HG03025 (cell line): ENCODE data around the gene ARHGEF26.

Experiments
- ATAC-seq: cut with Tn5 transposase; IDR thresholded peaks from one replicate; pipeline ENCODE4 v1.9.1; 2021; ENCODE audit warnings: mild to moderate bottlenecking, moderate library complexity; ENCODE audit not compliant: unreplicated experiment, low FRiP score

Gene ARHGEF26

DNA sequence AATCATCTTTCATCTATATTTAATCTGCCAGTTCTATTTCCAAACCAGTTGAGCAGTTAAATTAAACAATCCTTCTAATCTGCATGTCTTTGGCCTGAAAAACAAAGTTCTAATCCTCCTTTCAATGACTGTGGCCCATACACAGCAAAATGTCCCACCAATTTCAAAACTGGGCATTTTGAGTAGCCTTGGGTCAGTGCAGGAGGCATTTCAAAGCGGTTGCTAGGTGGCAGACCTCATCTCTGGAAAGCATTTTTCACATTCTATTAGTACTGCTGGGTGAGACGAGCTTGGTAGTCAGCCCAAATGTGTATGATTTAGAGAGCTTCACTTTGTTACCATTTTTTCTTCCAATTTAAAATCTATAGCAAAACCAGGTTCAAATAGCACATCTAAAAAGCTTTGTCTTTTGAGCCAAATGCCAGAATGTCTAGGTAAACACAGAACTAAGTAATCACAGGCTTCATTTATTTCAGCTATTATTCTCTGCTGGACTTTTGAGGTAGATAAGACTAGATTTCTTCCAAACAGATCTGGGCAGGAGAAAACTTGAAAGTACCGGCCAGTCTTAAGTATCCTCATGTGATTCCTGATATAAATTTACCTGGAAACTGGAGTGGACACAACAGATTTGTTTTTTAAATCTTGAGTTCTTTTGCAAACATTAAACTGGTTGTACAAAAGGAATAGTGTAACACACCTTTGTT lies 8.9 kb upstream of the ARHGEF26 start:
- ATAC-seq = no peak

DNA sequence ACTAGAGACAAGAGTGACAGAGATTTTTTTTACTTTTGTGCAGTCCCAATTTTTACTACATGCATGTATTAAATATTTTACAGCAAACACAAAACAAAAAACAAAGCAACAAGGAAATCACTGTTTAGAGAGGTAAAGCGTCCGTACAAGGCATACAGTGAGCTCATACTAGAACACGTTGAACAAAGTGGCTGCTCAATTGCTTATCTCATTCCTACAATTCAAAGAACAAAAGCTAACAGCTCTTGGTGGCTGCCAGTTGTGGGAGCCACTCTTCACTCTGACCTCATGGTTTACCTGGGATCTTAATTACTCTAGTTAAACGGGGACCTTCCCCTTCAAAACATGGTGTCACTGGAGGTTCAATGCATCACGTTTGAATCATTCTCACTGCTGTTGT lies 7.6 kb upstream of the ARHGEF26 start:
- ATAC-seq = no peak

DNA sequence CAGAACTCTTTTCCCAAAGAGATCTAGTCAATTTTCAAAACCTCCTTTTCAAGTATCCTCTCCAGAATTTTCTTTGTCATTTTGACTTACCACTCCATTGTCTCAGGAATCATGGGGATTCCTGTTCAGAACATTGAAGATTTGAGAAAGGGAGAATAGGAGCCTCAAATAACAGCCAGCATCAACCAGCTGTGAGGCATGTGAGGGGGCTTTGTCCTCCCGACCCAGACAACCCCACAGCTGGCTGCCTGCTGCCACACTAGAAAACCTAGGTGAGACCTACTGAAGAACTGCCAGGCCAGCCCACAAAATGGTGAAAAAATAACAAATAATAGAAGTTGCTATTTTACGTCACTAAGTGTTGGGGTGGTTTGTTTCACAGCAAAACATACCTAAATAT lies 5.9 kb upstream of the ARHGEF26 start:
- ATAC-seq = no peak

DNA sequence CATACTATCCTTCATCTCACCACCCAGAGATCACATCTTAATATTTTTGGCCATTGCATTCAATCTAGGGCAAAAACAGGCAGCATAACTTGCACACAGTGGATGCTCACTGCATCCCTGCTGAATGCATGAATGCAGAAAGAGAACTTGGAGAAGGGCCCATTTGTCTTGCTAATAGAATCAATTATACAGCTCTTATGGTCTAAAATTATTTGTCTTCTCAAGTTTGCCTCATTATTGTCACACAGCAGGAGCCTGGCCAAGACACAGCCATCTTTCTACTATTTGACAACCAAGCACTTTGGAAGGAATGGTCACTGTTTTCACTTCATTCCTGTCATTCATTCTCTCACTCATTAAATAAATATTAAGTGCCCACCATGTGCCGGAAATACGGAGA lies 1.2 kb upstream of the ARHGEF26 start:
- no peak for ATAC-seq

DNA sequence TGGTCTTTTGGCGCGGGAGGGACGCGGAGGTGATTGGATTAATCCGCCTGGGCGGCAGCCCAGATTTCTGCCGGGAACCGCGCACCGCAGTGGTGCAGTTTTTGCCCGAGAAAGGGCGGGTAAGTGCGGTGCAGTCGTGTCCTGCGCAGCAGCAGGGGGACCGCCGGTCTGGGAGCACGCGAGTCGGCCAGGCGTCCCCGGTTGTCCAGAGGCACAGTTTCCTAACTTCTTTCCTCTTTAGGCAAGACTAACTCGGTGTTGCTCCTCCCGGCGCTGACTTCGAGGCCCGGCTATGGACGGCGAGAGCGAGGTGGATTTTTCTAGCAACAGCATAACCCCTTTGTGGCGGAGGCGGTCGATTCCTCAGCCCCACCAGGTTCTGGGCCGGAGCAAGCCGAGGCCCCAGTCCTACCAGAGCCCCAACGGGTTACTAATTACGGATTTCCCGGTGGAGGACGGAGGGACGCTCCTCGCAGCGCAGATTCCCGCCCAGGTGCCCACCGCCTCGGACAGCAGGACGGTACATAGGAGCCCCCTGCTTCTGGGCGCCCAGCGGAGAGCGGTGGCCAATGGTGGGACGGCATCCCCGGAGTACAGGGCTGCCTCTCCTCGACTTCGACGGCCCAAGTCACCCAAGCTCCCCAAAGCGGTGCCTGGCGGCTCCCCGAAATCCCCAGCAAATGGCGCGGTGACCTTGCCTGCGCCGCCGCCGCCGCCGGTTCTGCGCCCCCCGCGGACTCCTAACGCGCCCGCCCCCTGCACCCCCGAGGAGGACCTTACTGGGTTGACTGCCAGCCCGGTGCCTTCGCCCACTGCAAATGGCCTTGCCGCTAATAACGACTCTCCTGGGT lies 736 bp downstream of the ARHGEF26 start:
- ATAC-seq = peak; percentile 37

DNA sequence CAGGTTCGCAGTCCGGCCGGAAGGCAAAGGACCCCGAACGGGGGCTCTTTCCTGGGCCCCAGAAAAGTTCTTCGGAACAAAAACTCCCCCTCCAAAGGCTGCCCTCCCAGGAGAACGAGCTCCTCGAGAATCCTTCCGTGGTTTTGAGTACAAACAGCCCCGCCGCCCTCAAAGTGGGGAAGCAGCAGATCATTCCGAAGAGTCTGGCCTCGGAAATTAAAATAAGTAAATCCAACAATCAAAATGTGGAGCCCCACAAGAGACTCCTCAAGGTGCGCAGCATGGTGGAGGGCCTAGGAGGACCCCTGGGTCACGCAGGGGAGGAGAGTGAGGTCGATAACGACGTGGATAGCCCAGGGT lies 1.3 kb downstream of the ARHGEF26 start:
- ATAC-seq = no peak

DNA sequence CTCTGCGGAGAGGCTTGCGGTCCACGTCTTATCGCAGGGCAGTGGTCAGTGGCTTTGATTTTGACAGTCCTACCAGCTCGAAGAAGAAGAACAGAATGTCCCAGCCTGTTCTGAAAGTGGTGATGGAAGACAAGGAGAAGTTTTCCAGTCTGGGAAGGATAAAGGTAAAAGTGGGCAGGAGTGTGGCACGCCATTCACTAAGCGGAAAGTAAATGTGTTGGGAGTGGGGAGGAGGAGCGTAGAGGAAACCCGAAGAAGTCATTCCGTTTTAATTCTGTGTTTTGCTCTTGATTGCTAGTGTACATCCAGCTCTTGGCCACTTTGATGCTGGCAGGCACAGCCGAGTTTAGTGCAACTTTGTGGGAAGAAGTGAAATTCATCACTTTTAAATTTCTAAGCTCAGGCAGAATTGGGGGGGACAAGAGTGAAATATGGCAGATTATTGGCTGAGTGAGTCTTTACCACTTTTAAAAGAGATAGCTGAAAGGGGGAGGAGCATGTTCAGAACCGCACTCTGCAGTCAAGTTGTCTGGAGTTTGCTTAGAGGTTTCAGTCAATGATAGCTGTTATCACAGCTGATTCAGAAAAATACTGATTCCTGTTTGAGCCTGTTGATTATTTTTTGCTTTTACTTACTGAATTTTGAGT lies 1.8 kb downstream of the ARHGEF26 start:
- ATAC-seq = no peak

DNA sequence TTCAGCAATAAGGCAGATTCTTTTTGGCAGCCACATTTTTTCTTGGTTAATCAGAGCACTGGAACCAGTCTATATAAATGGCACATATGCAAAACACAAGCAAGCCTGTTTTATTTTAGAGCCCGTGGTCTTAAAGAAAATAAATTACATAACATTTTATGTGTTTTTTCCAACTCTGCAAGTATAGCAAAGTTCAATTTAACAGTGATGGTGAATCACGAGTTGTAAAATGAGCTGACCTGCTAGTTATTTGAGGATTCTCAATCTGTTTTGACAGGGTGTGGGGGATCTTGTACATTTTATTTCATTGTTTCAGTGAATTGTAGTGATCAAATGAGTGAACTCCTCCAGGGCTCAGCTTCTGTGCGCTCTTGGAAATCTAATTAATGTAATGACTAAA lies 2.7 kb downstream of the ARHGEF26 start:
- no peak for ATAC-seq

DNA sequence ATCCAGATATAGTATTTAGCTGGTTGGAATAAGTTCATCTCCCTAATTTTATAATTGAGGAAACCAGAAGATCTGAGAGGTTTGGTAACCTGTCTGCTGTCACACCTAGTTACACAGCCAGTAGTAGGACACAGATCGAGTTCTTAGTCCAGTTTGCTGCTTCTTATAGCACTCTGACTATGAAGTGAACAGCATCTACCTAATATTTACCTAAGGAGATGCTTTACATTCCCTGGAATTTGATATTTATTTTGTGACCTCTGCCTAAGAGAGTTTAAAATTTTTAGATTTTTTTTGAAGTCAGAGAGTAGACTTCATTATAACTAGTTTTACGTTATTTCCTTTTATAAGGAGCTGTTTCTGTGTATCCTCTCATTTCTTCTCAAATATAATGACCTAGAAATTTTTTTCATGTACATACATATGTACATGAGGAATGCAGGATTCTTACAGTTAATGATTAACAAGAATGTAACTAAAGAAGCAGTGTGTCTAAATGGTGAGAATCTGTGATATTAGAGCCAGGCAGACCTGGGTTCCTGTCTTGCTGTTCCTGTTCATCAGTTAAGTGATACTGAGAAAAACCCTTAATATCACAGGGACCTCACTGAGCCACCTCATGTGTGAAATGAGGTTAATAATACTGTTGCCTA lies 4.3 kb downstream of the ARHGEF26 start:
- no peak for ATAC-seq

DNA sequence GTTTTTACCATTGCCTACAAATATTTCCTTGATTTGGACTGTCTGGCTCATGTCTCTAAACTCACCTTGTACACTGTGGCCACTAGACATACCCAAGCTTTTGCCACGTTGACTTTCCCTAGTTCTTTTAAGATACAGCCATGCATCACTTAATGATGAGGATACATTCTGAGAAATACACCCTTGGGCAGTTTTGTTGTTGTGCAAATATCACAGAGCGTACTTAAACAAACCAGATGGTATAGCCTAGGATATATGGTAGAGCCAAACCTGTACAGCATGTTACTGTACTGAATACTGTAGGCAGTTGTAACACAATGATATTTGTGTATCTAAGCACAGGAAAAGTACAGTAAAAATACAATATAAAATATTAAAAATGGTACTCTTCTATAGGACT lies 5.5 kb downstream of the ARHGEF26 start:
- no peak for ATAC-seq

DNA sequence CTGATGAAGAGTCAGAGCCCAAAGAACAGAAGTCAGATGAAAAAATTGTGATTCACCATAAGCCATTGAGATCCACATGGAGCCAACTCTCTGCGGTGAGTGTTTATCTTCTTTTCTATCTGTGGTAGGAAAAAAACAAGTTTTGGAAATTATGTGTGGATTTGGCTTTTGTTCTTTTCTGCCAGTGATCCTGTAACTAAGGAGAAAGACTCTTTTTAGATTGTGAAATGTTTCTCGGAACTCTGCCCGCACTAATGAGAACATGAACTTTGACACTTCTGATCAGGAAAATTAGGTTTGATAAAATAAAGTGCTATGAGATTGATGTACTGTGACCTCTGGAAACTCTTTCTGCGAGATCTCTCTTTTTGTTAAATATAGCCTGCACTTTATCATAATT lies 8.4 kb downstream of the ARHGEF26 start:
- ATAC-seq = no peak

DNA sequence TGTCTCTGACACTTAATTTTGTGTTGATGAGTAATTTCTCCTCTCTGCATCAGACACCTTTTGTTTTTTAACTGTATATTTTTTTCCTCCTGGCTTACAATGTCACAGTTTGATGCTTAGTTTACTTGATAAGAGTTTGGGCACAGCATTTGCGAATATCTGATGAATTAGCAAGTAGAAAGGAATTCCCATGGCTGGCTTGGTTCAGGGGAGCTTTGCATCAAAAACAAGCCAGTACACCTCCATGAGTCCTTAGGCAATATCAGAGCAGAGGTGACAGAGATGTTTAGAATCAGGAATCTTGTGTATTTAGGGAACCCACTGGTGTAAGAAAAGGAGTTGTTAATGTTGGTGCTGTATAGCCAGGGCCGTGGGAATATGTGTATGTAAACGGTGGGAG lies 9.3 kb downstream of the ARHGEF26 start:
- no peak for ATAC-seq

DNA sequence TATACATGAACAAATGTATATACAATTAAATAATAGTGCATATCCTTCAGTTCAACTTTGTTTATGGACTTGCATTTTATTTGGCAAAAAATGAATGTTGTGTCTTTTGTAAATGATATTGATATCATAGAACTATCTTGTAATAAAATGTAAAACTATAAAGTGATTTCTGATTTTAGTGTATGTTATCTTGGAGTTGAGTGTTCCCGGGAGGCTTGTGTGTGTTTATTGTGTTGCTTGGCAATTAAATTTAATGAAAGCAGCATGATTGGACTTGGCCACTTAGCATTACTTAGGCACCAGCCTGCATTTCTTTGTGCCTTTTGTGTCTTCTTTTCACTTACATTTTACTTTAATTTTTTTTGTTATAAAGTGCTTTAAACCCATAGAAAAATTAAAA lies 10.6 kb downstream of the ARHGEF26 start:
- ATAC-seq = no peak

DNA sequence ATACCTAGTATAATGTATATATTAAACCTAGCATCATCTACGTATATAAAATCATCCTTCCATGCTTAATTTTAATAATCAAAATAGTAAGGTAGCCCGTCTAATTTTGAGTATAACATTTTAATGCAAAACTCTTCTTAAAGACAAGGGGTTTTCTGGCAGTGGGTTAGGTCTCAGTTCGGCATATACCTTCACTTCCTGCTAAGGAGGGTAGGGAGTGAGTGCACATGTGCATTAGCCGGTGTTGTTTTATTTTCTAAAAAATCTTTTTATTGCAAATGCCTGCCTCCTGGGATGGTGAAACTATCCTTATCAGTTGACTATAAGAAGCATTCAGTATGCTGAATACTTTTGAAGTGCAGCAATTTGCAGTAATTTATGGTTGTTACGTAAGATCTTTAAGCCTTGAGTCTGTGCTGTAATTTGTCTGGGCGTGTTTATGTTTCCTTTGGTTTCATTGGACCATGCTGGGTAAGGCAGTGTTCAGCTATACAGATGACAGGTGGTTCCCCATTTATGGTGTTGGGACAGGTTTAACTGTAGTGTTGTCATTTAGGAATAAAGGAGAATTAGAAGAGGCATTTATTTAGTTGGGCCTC lies 11.7 kb downstream of the ARHGEF26 start:
- no peak for ATAC-seq

DNA sequence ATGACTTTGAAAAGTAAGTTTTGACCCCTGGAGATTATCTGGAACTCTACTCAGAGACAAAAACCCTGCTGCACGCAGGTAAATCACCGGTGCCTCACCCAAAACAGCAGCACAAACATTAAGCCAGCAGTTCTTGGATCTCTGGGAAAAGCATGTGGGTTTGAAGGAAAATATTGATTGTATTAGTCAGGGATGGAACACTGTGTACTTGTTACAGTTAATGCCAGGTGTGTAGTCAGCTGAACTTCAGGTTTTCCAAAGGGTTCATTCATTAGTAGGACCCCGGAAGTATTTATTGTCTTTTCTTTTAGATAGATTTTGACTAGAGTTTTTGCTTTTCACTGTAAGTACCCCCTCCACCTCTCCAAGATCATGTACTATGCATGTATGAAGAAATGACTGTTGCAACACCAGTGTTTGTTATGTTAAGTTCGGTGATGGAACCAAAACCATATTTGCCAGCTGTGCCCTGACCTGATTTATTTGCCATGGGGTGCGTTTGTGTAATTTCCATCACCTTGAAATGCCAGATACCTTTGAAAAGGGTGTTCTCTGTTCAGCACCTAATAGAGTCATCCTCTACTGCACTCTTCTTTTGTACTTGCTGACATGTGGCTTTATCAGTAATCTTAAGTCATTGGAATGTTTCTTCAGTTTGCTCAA lies 14.5 kb downstream of the ARHGEF26 start:
- no peak for ATAC-seq

DNA sequence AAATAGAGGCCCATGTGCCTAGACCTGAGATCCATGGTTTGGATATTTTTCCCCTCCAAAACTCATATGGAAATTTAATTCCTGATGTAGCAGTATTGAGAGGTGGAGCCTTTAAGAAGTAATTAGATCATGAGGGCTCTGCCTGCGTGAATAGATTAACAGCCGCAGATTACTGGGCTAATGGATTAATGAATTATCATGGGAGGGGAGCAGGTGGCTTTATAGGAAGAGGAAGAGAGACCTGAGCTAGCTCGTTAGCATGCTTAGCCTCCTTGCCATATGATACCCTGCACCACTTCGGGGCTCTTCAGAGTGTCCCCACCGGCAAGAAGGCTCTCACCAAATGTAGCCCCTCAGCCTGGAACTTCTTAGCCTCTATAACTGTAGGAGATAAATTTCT lies 15.8 kb downstream of the ARHGEF26 start:
- ATAC-seq = no peak

DNA sequence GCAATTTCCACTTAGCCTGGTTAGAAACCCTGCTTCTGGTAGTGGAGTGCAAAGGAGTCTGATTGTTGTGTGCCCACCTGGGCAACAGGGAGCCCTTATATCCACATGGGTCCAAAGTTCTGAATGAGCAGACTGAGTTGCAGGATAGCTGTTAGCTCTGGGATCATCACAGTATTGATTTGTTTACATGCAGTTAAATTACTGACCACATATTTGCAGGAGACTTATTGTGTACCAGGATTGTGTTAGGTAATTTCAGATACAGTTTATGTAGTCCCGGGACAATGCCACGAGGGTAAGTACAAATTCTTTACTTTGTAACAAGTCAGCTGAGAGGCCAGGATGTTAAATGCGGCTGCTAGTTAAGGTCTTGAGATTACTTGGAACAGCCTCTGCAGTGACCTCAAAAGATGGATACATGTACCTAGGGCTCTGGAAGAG lies 18.8 kb downstream of the ARHGEF26 start:
- no peak for ATAC-seq

DNA sequence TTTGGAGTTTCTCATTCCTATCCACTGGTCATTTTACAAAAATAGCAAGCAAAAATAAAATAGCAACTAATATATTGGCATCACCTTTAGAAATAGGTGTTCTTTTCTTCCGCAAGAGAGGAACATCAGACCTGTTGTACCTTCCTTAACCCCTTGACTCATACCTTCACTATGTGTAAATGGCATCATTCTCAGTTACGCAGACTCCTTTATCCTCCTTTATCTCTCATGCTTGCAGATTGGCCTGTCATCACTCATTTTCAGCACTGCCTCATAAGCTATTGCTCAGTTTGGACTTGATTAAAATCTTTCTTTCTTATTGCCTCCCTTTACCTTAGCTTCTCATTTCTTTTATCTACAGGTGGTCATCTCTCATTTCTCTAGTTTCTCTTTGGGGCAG lies 21.4 kb downstream of the ARHGEF26 start:
- ATAC-seq = no peak

DNA sequence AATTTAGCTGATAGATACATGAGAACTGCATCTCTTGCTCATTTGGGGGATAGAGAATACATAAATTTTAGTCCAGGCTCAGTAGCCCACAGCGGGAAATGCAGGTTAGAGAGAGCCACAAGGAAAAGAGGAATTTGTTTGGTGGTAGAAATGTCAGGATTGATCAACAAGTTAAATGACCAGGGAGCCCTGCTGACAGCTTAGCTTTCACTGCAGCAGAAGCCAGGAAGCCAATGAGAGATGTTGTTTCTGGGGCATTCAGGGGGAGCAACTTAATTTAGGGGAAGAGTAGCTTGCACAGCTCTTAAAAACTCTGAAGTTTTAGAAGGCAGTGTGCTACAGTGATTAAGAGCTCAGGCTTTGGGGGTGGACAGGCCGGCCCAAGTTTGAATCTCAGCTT lies 22.7 kb downstream of the ARHGEF26 start:
- ATAC-seq = no peak

DNA sequence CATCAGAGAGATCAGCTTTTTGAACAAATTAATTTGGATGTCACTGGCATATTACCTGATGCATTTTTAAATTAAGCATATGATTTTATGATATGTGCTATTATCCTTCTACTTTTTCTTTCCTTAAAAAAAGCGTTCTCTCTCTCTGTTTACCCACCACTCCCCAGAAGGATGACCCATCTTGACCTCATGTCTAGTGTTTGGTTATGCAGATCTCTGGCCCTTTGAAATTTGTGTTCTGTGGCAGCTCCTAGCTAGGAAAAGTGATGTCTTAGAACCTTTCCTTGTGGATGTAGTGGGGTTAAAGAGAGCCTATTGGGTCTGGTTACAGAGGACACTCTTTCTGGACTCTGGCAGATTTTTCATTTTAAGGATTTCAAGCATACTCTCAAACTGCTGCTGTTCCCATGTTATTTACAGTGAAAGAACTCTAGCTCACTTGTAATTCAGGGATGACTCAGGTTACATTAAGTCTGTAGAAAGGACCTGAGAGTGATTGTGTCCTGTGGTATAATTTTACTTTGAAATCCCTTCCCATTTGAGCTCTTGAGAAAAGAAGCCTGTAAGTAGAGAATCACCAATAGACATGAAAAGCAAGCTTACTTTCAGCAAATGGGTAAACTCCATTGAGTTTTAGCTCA lies 23.8 kb downstream of the ARHGEF26 start:
- no peak for ATAC-seq
